GM18520 (cell line): Measurements from ENCODE around the gene ZNRF1.

Experiments
- ATAC-seq: cut with Tn5 transposase; IDR thresholded peaks from one replicate; pipeline ENCODE4 v1.9.1; 2021; ENCODE audit not compliant: unreplicated experiment

The ZNRF1 gene

GRCh38 chr16:75058806-75059205 lies 60.0 kb downstream of the ZNRF1 start:
- ATAC-seq: no peak

GRCh38 chr16:75059411-75059810 lies 60.6 kb downstream of the ZNRF1 start:
- no peak for ATAC-seq

GRCh38 chr16:75060723-75061122 lies 61.9 kb downstream of the ZNRF1 start:
- ATAC-seq: no peak

GRCh38 chr16:75061669-75062068 lies 62.8 kb downstream of the ZNRF1 start:
- ATAC-seq: no peak

GRCh38 chr16:75062135-75062975 lies 63.5 kb downstream of the ZNRF1 start:
- no peak for ATAC-seq

GRCh38 chr16:75062976-75063346 lies 64.1 kb downstream of the ZNRF1 start:
- ATAC-seq: no peak

GRCh38 chr16:75063549-75064088 lies 64.8 kb downstream of the ZNRF1 start:
- no peak for ATAC-seq

GRCh38 chr16:75064403-75065148 lies 65.8 kb downstream of the ZNRF1 start:
- no peak for ATAC-seq

GRCh38 chr16:75065149-75065505 lies 66.3 kb downstream of the ZNRF1 start:
- no peak for ATAC-seq

GRCh38 chr16:75065521-75066149 lies 66.8 kb downstream of the ZNRF1 start:
- ATAC-seq: no peak

- ATAC-seq: no peak
Measured at GRCh38 chr16:75066861-75067447, 68.1 kb downstream of the ZNRF1 start.

GRCh38 chr16:75068085-75069031 lies 69.5 kb downstream of the ZNRF1 start:
- no peak for ATAC-seq

- no peak for ATAC-seq
Measured at GRCh38 chr16:75070012-75070841, 71.4 kb downstream of the ZNRF1 start.

- no peak for ATAC-seq
Measured at GRCh38 chr16:75071621-75072020, 72.8 kb downstream of the ZNRF1 start.

- no peak for ATAC-seq
Measured at GRCh38 chr16:75072239-75072947, 73.6 kb downstream of the ZNRF1 start.

- ATAC-seq: no peak
Measured at GRCh38 chr16:75073545-75074303, 74.9 kb downstream of the ZNRF1 start.

- ATAC-seq: no peak
Measured at GRCh38 chr16:75074304-75074793, 75.5 kb downstream of the ZNRF1 start.
